MM.1S (cell line): ENCODE results near the gene PTPRN2.

Experiments used
- DNase-seq: peaks from one replicate; pipeline ENCODE4 v3.0.0-alpha.2; 2015
- H2AFZ ChIP-seq: fragments of 300-600 bp; sonication (generic); 2 replicates; pipeline ENCODE4 v1.6.0; 2016; ENCODE audit warnings: antibody characterized with exemption, low read length
- H3F3A ChIP-seq: fragments of 300-600 bp; sonication (generic); 2 replicates; pipeline ENCODE4 v1.6.1; 2016; ENCODE audit warnings: mild to moderate bottlenecking, antibody characterized with exemption, low read length, moderate library complexity, mixed read lengths; ENCODE audit not compliant: insufficient read depth
- H3K27ac ChIP-seq: fragments of 300-600 bp; sonication (generic); 2 replicates; pipeline ENCODE4 v1.5.1; 2016; ENCODE audit warnings: mild to moderate bottlenecking, low read length
- H3K27me3 ChIP-seq: fragments of 300-600 bp; sonication (generic); replicated peaks from 2 replicates; pipeline ENCODE4 v1.6.0; 2016; ENCODE audit warnings: low read length; ENCODE audit not compliant: insufficient read depth
- H3K36me3 ChIP-seq: fragments of 300-600 bp; sonication (generic); replicated peaks from 2 replicates; pipeline ENCODE4 v1.6.1; 2016; ENCODE audit warnings: mild to moderate bottlenecking, low read length, mixed read lengths; ENCODE audit not compliant: insufficient read depth
- H3K4me1 ChIP-seq: fragments of 300-600 bp; sonication (generic); 2 replicates; pipeline ENCODE4 v1.6.1; 2016; ENCODE audit warnings: low read length, mixed read lengths
- H3K4me2 ChIP-seq: fragments of 300-600 bp; sonication (generic); 2 replicates; pipeline ENCODE4 v1.6.0; 2016; ENCODE audit warnings: low read depth, low read length
- H3K4me3 ChIP-seq: fragments of 300-600 bp; sonication (generic); 2 replicates; pipeline ENCODE4 v1.5.1; 2016; ENCODE audit warnings: low read length, mixed read lengths
- H3K79me2 ChIP-seq: fragments of 300-600 bp; sonication (generic); 2 replicates; pipeline ENCODE4 v1.6.1; 2016; ENCODE audit warnings: mixed run types, low read length, mixed read lengths
- H3K9ac ChIP-seq: fragments of 300-600 bp; sonication (generic); 2 replicates; pipeline ENCODE4 v1.6.1; 2016; ENCODE audit warnings: low read length, mixed read lengths
- H3K9me2 ChIP-seq: fragments of 300-600 bp; sonication (generic); replicated peaks from 2 replicates; pipeline ENCODE4 v1.6.1; 2016; ENCODE audit warnings: mild to moderate bottlenecking, low read length, mixed read lengths; ENCODE audit not compliant: insufficient read depth
- H3K9me3 ChIP-seq: fragments of 300-600 bp; sonication (generic); replicated peaks from 2 replicates; pipeline ENCODE4 v1.6.1; 2016; ENCODE audit warnings: mild to moderate bottlenecking, low read length, mixed read lengths; ENCODE audit not compliant: insufficient read depth
- H4K20me1 ChIP-seq: fragments of 300-600 bp; sonication (generic); 2 replicates; pipeline ENCODE4 v1.6.1; 2016; ENCODE audit warnings: mild to moderate bottlenecking, low read length, moderate library complexity, mixed read lengths; ENCODE audit not compliant: insufficient read depth
- CTCF ChIP-seq: fragments of 300-600 bp; sonication (generic); IDR thresholded peaks from 2 replicates; pipeline ENCODE4 v1.5.1; 2016; ENCODE audit warnings: antibody characterized with exemption, low read length, mixed read lengths
- EZH2 ChIP-seq: fragments of 300-600 bp; sonication (generic); optimal IDR thresholded peaks from 2 replicates; pipeline ENCODE3; 2017; ENCODE audit warnings: low read depth, mild to moderate bottlenecking, antibody characterized with exemption, low read length, mixed read lengths
- EZH2phosphoT487 ChIP-seq: fragments of 300-600 bp; sonication (generic); IDR thresholded peaks from 2 replicates; pipeline ENCODE4 v1.6.1; 2018; ENCODE audit warnings: antibody characterized with exemption, low read length

Gene PTPRN2

GRCh38 chr7:157818701-157819454 lies 768.7 kb downstream of the PTPRN2 start:
- no peak overlapping the region for H2AFZ ChIP-seq
- H3K4me2 ChIP-seq, result no peak overlapping the region
- no peaks in the 10 kb centered on the region for H3K36me3 ChIP-seq
- TF ChIP-seq EZH2phosphoT487 (no peak), CTCF (no peak), EZH2 (no peak)
- H3F3A ChIP-seq, result no peaks in the 10 kb centered on the region
- no peaks in the 10 kb centered on the region for H3K9me2 ChIP-seq
- no peaks in the 10 kb centered on the region for H3K79me2 ChIP-seq
- H3K27me3 ChIP-seq, result peaks cover 33% of the 10 kb centered on the region
- no peaks in the 10 kb centered on the region for H4K20me1 ChIP-seq
- no peak overlapping the region for H3K9ac ChIP-seq
- no peak for DNase-seq
- no peak overlapping the region for H3K27ac ChIP-seq
- no peaks in the 10 kb centered on the region for H3K9me3 ChIP-seq
- no peaks in the 10 kb centered on the region for H3K4me1 ChIP-seq
- no peak overlapping the region for H3K4me3 ChIP-seq

GRCh38 chr7:157817944-157818700 lies 769.5 kb downstream of the PTPRN2 start:
- no peak for TF ChIP-seq EZH2phosphoT487
- TF ChIP-seq CTCF, result no peak
- no peak for TF ChIP-seq EZH2
- Histone ChIP-seq H3K9me2 (no peaks in the 10 kb centered on the region), H3K27ac (no peak overlapping the region), H3K79me2 (no peaks in the 10 kb centered on the region), H3K4me3 (no peak overlapping the region), H2AFZ (no peak overlapping the region), H3K36me3 (no peaks in the 10 kb centered on the region), H3K27me3 (peaks cover 41% of the 10 kb centered on the region), H3K4me1 (no peaks in the 10 kb centered on the region), H3K9ac (no peak overlapping the region), H4K20me1 (no peaks in the 10 kb centered on the region), H3K4me2 (no peak overlapping the region), H3F3A (no peaks in the 10 kb centered on the region), H3K9me3 (no peaks in the 10 kb centered on the region)
- no peak for DNase-seq

- no peak overlapping the region for H2AFZ ChIP-seq
- TF ChIP-seq CTCF, result no peak
- TF ChIP-seq EZH2, result no peak
- no peak for TF ChIP-seq EZH2phosphoT487
- no peak overlapping the region for H3K4me2 ChIP-seq
- H3K4me1 ChIP-seq, result no peaks in the 10 kb centered on the region
- peaks cover 48% of the 10 kb centered on the region for H3K27me3 ChIP-seq
- H3F3A ChIP-seq, result no peaks in the 10 kb centered on the region
- no peak overlapping the region for H3K9ac ChIP-seq
- no peak overlapping the region for H3K4me3 ChIP-seq
- H4K20me1 ChIP-seq, result no peaks in the 10 kb centered on the region
- H3K9me3 ChIP-seq, result no peaks in the 10 kb centered on the region
- DNase-seq, result no peak
- no peaks in the 10 kb centered on the region for H3K79me2 ChIP-seq
- H3K9me2 ChIP-seq, result no peaks in the 10 kb centered on the region
- no peak overlapping the region for H3K27ac ChIP-seq
- H3K36me3 ChIP-seq, result no peaks in the 10 kb centered on the region
These were observed 770.2 kb downstream of the PTPRN2 start for GRCh38 chr7:157817433-157817832.
